ENCODE data around the gene LCNL1.

DNA sequence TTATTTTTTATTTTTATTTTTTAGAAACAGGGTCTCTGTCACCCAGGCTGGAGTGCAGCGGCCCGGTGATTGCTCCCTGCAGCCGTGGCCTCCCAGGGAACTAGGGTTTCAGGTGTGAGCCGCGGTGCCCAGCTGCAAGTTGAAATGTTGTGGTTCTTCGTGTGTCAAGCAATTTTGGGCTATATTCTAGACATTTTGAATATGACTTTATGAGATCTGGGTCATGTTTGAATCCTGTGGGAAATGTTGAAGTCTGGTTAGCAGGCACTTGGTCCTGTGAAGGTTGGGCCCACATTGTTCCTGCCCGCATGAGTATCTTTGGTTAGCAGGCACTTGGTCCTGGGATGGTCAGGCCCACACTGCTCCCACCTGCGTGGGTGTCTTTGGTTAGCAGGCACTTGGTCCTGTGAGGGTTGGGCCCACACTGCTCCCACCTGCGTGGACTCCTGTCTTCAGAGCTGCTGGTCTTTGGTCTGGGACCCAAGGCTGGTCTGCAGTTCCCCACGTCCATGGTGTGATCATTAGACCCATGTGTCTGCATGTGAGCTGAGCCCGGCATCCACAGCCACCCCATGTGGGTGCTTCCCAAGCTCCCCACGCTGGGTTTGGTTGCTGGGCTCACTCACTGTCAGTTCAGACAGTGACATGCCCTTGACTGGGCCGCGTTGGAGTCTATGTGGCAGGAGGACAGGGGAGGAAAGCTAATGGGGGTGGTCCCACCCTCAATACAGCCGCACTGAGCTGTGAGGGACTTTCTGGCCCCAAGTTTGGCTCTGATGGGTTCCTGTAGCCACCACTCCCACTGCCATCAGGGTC lies 45.4 kb upstream of the LCNL1 start:
- TF ChIP-seq, protein P1, sequence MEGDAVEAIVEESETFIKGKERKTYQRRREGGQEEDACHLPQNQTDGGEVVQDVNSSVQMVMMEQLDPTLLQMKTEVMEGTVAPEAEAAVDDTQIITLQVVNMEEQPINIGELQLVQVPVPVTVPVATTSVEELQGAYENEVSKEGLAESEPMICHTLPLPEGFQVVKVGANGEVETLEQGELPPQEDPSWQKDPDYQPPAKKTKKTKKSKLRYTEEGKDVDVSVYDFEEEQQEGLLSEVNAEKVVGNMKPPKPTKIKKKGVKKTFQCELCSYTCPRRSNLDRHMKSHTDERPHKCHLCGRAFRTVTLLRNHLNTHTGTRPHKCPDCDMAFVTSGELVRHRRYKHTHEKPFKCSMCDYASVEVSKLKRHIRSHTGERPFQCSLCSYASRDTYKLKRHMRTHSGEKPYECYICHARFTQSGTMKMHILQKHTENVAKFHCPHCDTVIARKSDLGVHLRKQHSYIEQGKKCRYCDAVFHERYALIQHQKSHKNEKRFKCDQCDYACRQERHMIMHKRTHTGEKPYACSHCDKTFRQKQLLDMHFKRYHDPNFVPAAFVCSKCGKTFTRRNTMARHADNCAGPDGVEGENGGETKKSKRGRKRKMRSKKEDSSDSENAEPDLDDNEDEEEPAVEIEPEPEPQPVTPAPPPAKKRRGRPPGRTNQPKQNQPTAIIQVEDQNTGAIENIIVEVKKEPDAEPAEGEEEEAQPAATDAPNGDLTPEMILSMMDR (IDR thresholded peaks at IDR 0.05): no peak
- no peak for TF ChIP-seq POLR2A (IDR thresholded peaks at IDR 0.05)

Data from Peyer's patch (tissue), 4 donors.